WTC11 (cell line): ENCODE measurements around the gene ETV7. TPM values are rescaled to one million over a fixed set of nuclear protein-coding genes. Genes with fewer than 3 reads are reported as not detected.

Experiments used
- ATAC-seq: fragments of 200-7000 bp; cut with Tn5 transposase; 2 replicates; pipeline ENCODE4 v1.10.0; 2021; ENCODE audit warnings: mild to moderate bottlenecking, moderate library complexity
- CTCF ChIA-PET: fragments of 300-600 bp; sonication (Branson Sonifier 250); formaldehyde crosslinking; loops from one replicate; lab custom pipeline; 2021; ENCODE audit warnings: antibody characterized with exemption; lab: Charles Lee
- POLR2A ChIA-PET: fragments of 350-600 bp; sonication (Branson Sonifier 250); formaldehyde crosslinking; loops from one replicate; lab custom pipeline; 2021; ENCODE audit warnings: antibody characterized with exemption; lab: Charles Lee
- DNase-seq: peaks from one replicate; pipeline ENCODE4 v3.0.0; 2021; ENCODE audit warnings: low spot score
- H3K27ac Mint-ChIP-seq: 2 replicates; pipeline ENCODE4 v1.8.0; 2021; ENCODE audit warnings: mixed read lengths
- H3K27me3 Mint-ChIP-seq: 2 replicates; pipeline ENCODE4 v1.8.0; 2021; ENCODE audit warnings: low read depth, mild to moderate bottlenecking, moderate library complexity, mixed read lengths
- H3K36me3 Mint-ChIP-seq: 2 replicates; pipeline ENCODE4 v1.8.0; 2021; ENCODE audit warnings: mixed read lengths
- H3K4me1 Mint-ChIP-seq: 2 replicates; pipeline ENCODE4 v1.8.0; 2022; ENCODE audit warnings: mixed read lengths
- H3K4me3 Mint-ChIP-seq: 2 replicates; pipeline ENCODE4 v1.8.0; 2021; ENCODE audit warnings: mild to moderate bottlenecking, moderate library complexity, mixed read lengths
- H3K9me3 Mint-ChIP-seq: 2 replicates; pipeline ENCODE4 v1.8.0; 2021; ENCODE audit warnings: mixed read lengths
- ATF6 ChIP-seq: sonication (generic); formaldehyde crosslinking; IDR thresholded peaks from 2 replicates; pipeline ENCODE4 v1.8.1; 2023; ENCODE audit warnings: mild to moderate bottlenecking, missing genetic modification reagents
- CREB1 ChIP-seq: sonication (generic); formaldehyde crosslinking; IDR thresholded peaks from 2 replicates; pipeline ENCODE4 v1.8.0; 2023; ENCODE audit warnings: mild to moderate bottlenecking, missing genetic modification reagents
- ESRRA ChIP-seq: sonication (generic); formaldehyde crosslinking; IDR thresholded peaks from 2 replicates; pipeline ENCODE4 v1.8.1; 2022; ENCODE audit warnings: mild to moderate bottlenecking, missing genetic modification reagents, borderline replicate concordance
- GRHL2 ChIP-seq: fragments of 250-450 bp; sonication (Bioruptor Pico); IDR thresholded peaks from 2 replicates; pipeline ENCODE4 v1.8.0; 2022; ENCODE audit warnings: mild to moderate bottlenecking, moderate library complexity; ENCODE audit not compliant: insufficient replicate concordance, severe bottlenecking
- MLX ChIP-seq: sonication (generic); formaldehyde crosslinking; IDR thresholded peaks from 2 replicates; pipeline ENCODE4 v1.8.1; 2023; ENCODE audit warnings: mild to moderate bottlenecking, missing genetic modification reagents, moderate library complexity
- NR3C1 ChIP-seq: sonication (generic); formaldehyde crosslinking; conservative IDR thresholded peaks from 2 replicates; pipeline ENCODE4 v1.8.1; 2023; ENCODE audit warnings: low read depth, mild to moderate bottlenecking, missing genetic modification reagents
- SOX15 ChIP-seq: fragments of 250-450 bp; sonication (Bioruptor Pico); IDR thresholded peaks from 2 replicates; pipeline ENCODE4 v1.9.0; 2021; ENCODE audit warnings: mild to moderate bottlenecking
- TEAD4 ChIP-seq: sonication (generic); formaldehyde crosslinking; IDR thresholded peaks from 2 replicates; pipeline ENCODE4 v1.8.0; 2022; ENCODE audit warnings: mild to moderate bottlenecking, missing genetic modification reagents
- USF1 ChIP-seq: sonication (generic); formaldehyde crosslinking; IDR thresholded peaks from 2 replicates; pipeline ENCODE4 v1.8.0; 2022; ENCODE audit warnings: mild to moderate bottlenecking, missing genetic modification reagents
- ZNF138 ChIP-seq: sonication (generic); formaldehyde crosslinking; conservative IDR thresholded peaks from 2 replicates; pipeline ENCODE4 v1.8.1; 2022; ENCODE audit warnings: mild to moderate bottlenecking, moderate library complexity, missing genetic modification reagents
- ZNF281 ChIP-seq: sonication (generic); formaldehyde crosslinking; IDR thresholded peaks from 2 replicates; pipeline ENCODE4 v1.8.0; 2023; ENCODE audit warnings: mild to moderate bottlenecking, missing genetic modification reagents
- ZNF317 ChIP-seq: sonication (generic); formaldehyde crosslinking; IDR thresholded peaks from 2 replicates; pipeline ENCODE4 v1.8.1; 2023; ENCODE audit warnings: low read depth, mild to moderate bottlenecking, moderate library complexity, missing genetic modification reagents, borderline replicate concordance
- ZNF532 ChIP-seq: fragments of 250-450 bp; sonication (Bioruptor Pico); IDR thresholded peaks from 2 replicates; pipeline ENCODE4 v1.9.0; 2021; ENCODE audit warnings: mild to moderate bottlenecking, borderline replicate concordance
- ZNF671 ChIP-seq: fragments of 250-450 bp; sonication (Bioruptor Pico); IDR thresholded peaks from 2 replicates; pipeline ENCODE4 v1.8.0; 2021; ENCODE audit warnings: mild to moderate bottlenecking
- total RNA-seq: library from RNA; stranded (reverse); gene quantifications from 3 replicates; pipeline ENCODE4 v1.2.3, GENCODE V29; 2021

Gene ETV7
- total RNA-seq, 1 experiment from 2014 or later = 0.68 TPM

GRCh38 chr6:36436466-36436865 is 49.0 kb upstream of the ETV7 start (continued):
- TF ChIP-seq NR3C1 (CRISPR knock-in tag) = no peak
- TF ChIP-seq ESRRA (CRISPR knock-in tag) = no peak
- TF ChIP-seq ATF6 (CRISPR knock-in tag) = no peak
- TF ChIP-seq ZNF532 (CRISPR knock-in tag) = no peak
- no peak for TF ChIP-seq ZNF317 (CRISPR knock-in tag)
- no peak for TF ChIP-seq GRHL2 (CRISPR knock-in tag)
- no peak for TF ChIP-seq ZNF671 (CRISPR knock-in tag)
- no peak for TF ChIP-seq SOX15 (CRISPR knock-in tag)

GRCh38 chr6:36432151-36432671 is 44.7 kb upstream of the ETV7 start:
- Mint-ChIP-seq H3K36me3 (no peaks in the 10 kb centered on the region), H3K4me3 (no peak overlapping the region), H3K4me1 (no peaks in the 10 kb centered on the region; the same call in 1 of the 2 replicates), H3K27me3 (no peaks in the 10 kb centered on the region), H3K9me3 (no peaks in the 10 kb centered on the region), H3K27ac (no peak overlapping the region; the same call in 1 of the 2 replicates)
- ATAC-seq = no peak
- ChIA-PET CTCF (no interaction called here), POLR2A (no interaction called here)
- TF ChIP-seq TEAD4 (CRISPR knock-in tag) (no peak), ZNF281 (CRISPR knock-in tag) (no peak)
- DNase-seq = no peak

- no peaks in the 10 kb centered on the region for H3K36me3 Mint-ChIP-seq
- CTCF ChIA-PET = interaction anchor here (1.4 kb wide), 1 partner anchor 24 kb away, joined by 3 read pairs; no protein-coding TSS in a partner anchor
- DNase-seq = no peak
- H3K4me3 Mint-ChIP-seq = no peak overlapping the region
- H3K9me3 Mint-ChIP-seq = no peaks in the 10 kb centered on the region
- no peaks in the 10 kb centered on the region; the same call in 1 of the 2 replicates for H3K4me1 Mint-ChIP-seq
- TF ChIP-seq ZNF138 (CRISPR knock-in tag) (no peak), USF1 (CRISPR knock-in tag) (no peak), MLX (CRISPR knock-in tag) (no peak), SOX15 (CRISPR knock-in tag) (no peak), CREB1 (CRISPR knock-in tag) (no peak)
- TF ChIP-seq, all 79 proteins: peak for 0
- no peak for ATAC-seq
- no peaks in the 10 kb centered on the region for H3K27me3 Mint-ChIP-seq
- POLR2A ChIA-PET = no interaction called here
- H3K27ac Mint-ChIP-seq = no peak overlapping the region
These were observed 43.7 kb upstream of the ETV7 start for GRCh38 chr6:36431197-36431596.
